H1 (cell line): Measurements from ENCODE around the gene VSTM4. TPM values are rescaled to one million over a fixed set of nuclear protein-coding genes. Genes with fewer than 3 reads are reported as not detected.
A peak's percentile ranks its signal among the peaks of the same experiment; 100 is the strongest.

ENCODE experiments used
- CTCF ChIA-PET: fragments of 300-600 bp; sonication (Branson Sonifier 250); formaldehyde crosslinking; loops from one replicate; lab custom pipeline; 2021; ENCODE audit not compliant: partially characterized antibody; lab: Charles Lee
- POLR2A ChIA-PET: fragments of 300-600 bp; sonication (Branson Sonifier 250); formaldehyde crosslinking; loops from one replicate; lab custom pipeline; 2021; ENCODE audit warnings: inconsistent platforms; ENCODE audit not compliant: partially characterized antibody; lab: Charles Lee
- DNase-seq, 2 experiments: peaks; one replicate each; pipeline versions ENCODE4 v3.0.0 to v3.0.0-alpha.2; 2010 to 2022; ENCODE audit warnings: low spot score in 2 of 2, low read depth in 1 of 2, mixed read lengths in 1 of 2
- FAIRE-seq: peaks from 2 replicates; lab custom pipeline; 2011; peaks lifted over from hg19 to GRCh38; lab: Jason Lieb, UNC
- H2AFZ ChIP-seq: 2 replicates; pipeline ENCODE4 v1.8.1; 2012; ENCODE audit warnings: low read length, inconsistent platforms
- H2AK5ac ChIP-seq: 2 replicates; pipeline ENCODE4 v1.6.1; 2013; ENCODE audit warnings: low read depth, low read length
- H2BK120ac ChIP-seq: replicated peaks from 2 replicates; pipeline ENCODE3; 2013; ENCODE audit warnings: low read depth, low read length, inconsistent platforms
- H2BK12ac ChIP-seq: 2 replicates; pipeline ENCODE4 v1.6.1; 2013; ENCODE audit warnings: low read depth, low read length
- H2BK15ac ChIP-seq: 2 replicates; pipeline ENCODE4 v1.6.1; 2013; ENCODE audit warnings: low read length
- H2BK20ac ChIP-seq: 2 replicates; pipeline ENCODE4 v1.6.1; 2013; ENCODE audit warnings: low read length
- H2BK5ac ChIP-seq: 2 replicates; pipeline ENCODE4 v1.6.1; 2013; ENCODE audit warnings: low read depth, low read length
- H3K14ac ChIP-seq: 2 replicates; pipeline ENCODE4 v1.6.1; 2013; ENCODE audit warnings: inconsistent platforms; ENCODE audit not compliant: insufficient read length
- H3K18ac ChIP-seq: 2 replicates; pipeline ENCODE4 v1.6.1; 2013; ENCODE audit warnings: low read length; ENCODE audit errors: extremely low read depth
- H3K23ac ChIP-seq: 2 replicates; pipeline ENCODE4 v1.6.1; 2013; ENCODE audit warnings: inconsistent platforms; ENCODE audit not compliant: insufficient read length
- H3K23me2 ChIP-seq: 2 replicates; pipeline ENCODE4 v1.6.1; 2013; ENCODE audit warnings: low read depth, low read length
- H3K27ac ChIP-seq: 2 replicates; pipeline ENCODE4 v1.6.1; 2011; ENCODE audit warnings: low read depth, low read length, inconsistent platforms
- H3K27me3 ChIP-seq, 4 experiments: replicated peaks in 1 of 4; 1 replicate in 1 of 4; 2 replicates in 3 of 4; pipeline versions ENCODE4 v1.6.1 to v1.8.1; 2011 to 2013; ENCODE audit warnings: low read length in 3 of 4, mild to moderate bottlenecking in 3 of 4, inconsistent platforms in 2 of 4, mixed read lengths in 2 of 4, moderate library complexity in 1 of 4; ENCODE audit not compliant: control insufficient read depth in 3 of 4, insufficient read depth in 3 of 4; ENCODE audit errors: extremely low read depth in 1 of 4
- H3K36me3 ChIP-seq, 4 experiments: 2 replicates each; pipeline versions ENCODE4 v1.6.1 to v1.8.1; 2011 to 2013; ENCODE audit warnings: mild to moderate bottlenecking in 4 of 4, low read length in 3 of 4, moderate library complexity in 2 of 4, control low read depth in 1 of 4, inconsistent platforms in 1 of 4; ENCODE audit not compliant: insufficient read depth in 4 of 4, control insufficient read depth in 2 of 4
- H3K4ac ChIP-seq: replicated peaks from 2 replicates; pipeline ENCODE3; 2013; ENCODE audit warnings: low read length, low read depth, mixed read lengths, inconsistent platforms; ENCODE audit not compliant: insufficient read length
- H3K4me1 ChIP-seq, 4 experiments: replicated peaks in 1 of 4; 1 replicate in 1 of 4; 2 replicates in 3 of 4; pipeline versions ENCODE4 v1.6.1 to v1.8.1; 2011 to 2013; ENCODE audit warnings: low read length in 3 of 4, inconsistent platforms in 2 of 4, mixed read lengths in 1 of 4; ENCODE audit not compliant: insufficient read depth in 4 of 4, control insufficient read depth in 3 of 4
- H3K4me2 ChIP-seq, 2 experiments: 2 replicates each; pipeline versions ENCODE4 v1.6.1 to v1.8.1; 2011 to 2013; ENCODE audit warnings: low read depth in 2 of 2, low read length in 2 of 2, control low read depth in 1 of 2, inconsistent platforms in 1 of 2, mild to moderate bottlenecking in 1 of 2; ENCODE audit not compliant: insufficient read depth in 1 of 2
- H3K4me3 ChIP-seq, 4 experiments: fragments of 200-600, 300-600 bp in 1 of 4; sonication (generic), shearing (Covaris generic), sonication (Bioruptor Twin) in 1 of 4; 2 replicates each; pipeline versions ENCODE4 v1.5.1 to v1.8.1; 2011 to 2016; ENCODE audit warnings: low read length in 4 of 4, low read depth in 3 of 4, control low read depth in 2 of 4, inconsistent platforms in 2 of 4, mild to moderate bottlenecking in 2 of 4, mixed read lengths in 1 of 4, moderate library complexity in 1 of 4; ENCODE audit not compliant: insufficient read depth in 2 of 4; ENCODE audit errors: extremely low read depth in 1 of 4
- H3K56ac ChIP-seq: replicated peaks from 2 replicates; pipeline ENCODE3; 2013; ENCODE audit warnings: low read depth, mild to moderate bottlenecking, mixed read lengths, low read length, inconsistent platforms; ENCODE audit not compliant: insufficient read length
- H3K79me1 ChIP-seq: 2 replicates; pipeline ENCODE4 v1.6.1; 2013; ENCODE audit warnings: low read depth, low read length, control low read depth
- H3K79me2 ChIP-seq, 2 experiments: 2 replicates each; pipeline versions ENCODE4 v1.6.1 to v1.8.1; 2012 to 2013; ENCODE audit warnings: low read length in 2 of 2, mild to moderate bottlenecking in 2 of 2, inconsistent platforms in 1 of 2; ENCODE audit not compliant: insufficient read depth in 2 of 2, control insufficient read depth in 1 of 2
- H3K9ac ChIP-seq, 4 experiments: replicated peaks in 1 of 4; 1 replicate in 1 of 4; 2 replicates in 3 of 4; pipeline versions ENCODE4 v1.6.1 to v1.8.1; 2011 to 2013; ENCODE audit warnings: low read depth in 3 of 4, low read length in 3 of 4, control low read depth in 2 of 4, mild to moderate bottlenecking in 2 of 4, moderate library complexity in 2 of 4, inconsistent platforms in 1 of 4; ENCODE audit errors: extremely low read depth in 1 of 4
- H3K9me3 ChIP-seq, 2 experiments: 2 replicates each; pipeline versions ENCODE4 v1.6.1 to v1.8.1; 2012 to 2013; ENCODE audit warnings: mild to moderate bottlenecking in 2 of 2, moderate library complexity in 2 of 2, control low read depth in 1 of 2, inconsistent platforms in 1 of 2, low read depth in 1 of 2, low read length in 1 of 2, mixed read lengths in 1 of 2; ENCODE audit not compliant: insufficient read depth in 2 of 2
- H4K20me1 ChIP-seq, 2 experiments: replicated peaks in 1 of 2; 2 replicates each; pipeline versions ENCODE3 to v1.8.1; 2011 to 2013; ENCODE audit warnings: inconsistent platforms in 2 of 2, low read length in 2 of 2, mild to moderate bottlenecking in 1 of 2; ENCODE audit not compliant: insufficient read depth in 2 of 2, control insufficient read depth in 1 of 2
- H4K5ac ChIP-seq: 2 replicates; pipeline ENCODE4 v1.6.1; 2013; ENCODE audit warnings: low read length, low read depth, mixed read lengths, inconsistent platforms; ENCODE audit not compliant: insufficient read length
- H4K8ac ChIP-seq: 2 replicates; pipeline ENCODE4 v1.8.0; 2013; ENCODE audit warnings: mild to moderate bottlenecking, moderate library complexity, low read length, inconsistent platforms; ENCODE audit not compliant: insufficient read depth; ENCODE audit errors: extremely low read depth
- H4K91ac ChIP-seq: replicated peaks from 2 replicates; pipeline ENCODE3; 2013; ENCODE audit warnings: low read length, mixed read lengths, inconsistent platforms; ENCODE audit not compliant: insufficient read length
- BCL11A ChIP-seq, 2 experiments: IDR thresholded peaks; one replicate each; pipeline ENCODE4 v1.6.1; 2011; ENCODE audit warnings: low read depth in 2 of 2, low read length in 2 of 2, mild to moderate bottlenecking in 2 of 2
- CTBP2 ChIP-seq: IDR thresholded peaks from 2 replicates; pipeline ENCODE4 v1.7.0; 2011; ENCODE audit warnings: borderline replicate concordance, mild to moderate bottlenecking, moderate library complexity, mixed read lengths, low read length; ENCODE audit not compliant: insufficient read depth, insufficient read length
- HDAC2 ChIP-seq, 2 experiments: fragments of 300-600 bp in 1 of 2; sonication (generic) in 1 of 2; IDR thresholded peaks; 2 replicates each; pipeline ENCODE4 v1.6.1; 2011 to 2012; ENCODE audit warnings: low read depth in 2 of 2, low read length in 2 of 2, mild to moderate bottlenecking in 2 of 2, moderate library complexity in 2 of 2, borderline replicate concordance in 1 of 2, inconsistent platforms in 1 of 2
- JUND ChIP-seq: IDR thresholded peaks from 2 replicates; pipeline ENCODE4 v1.6.1; 2011; ENCODE audit warnings: mild to moderate bottlenecking, improper control_type of control experiment, low read length
- KDM4A ChIP-seq: IDR thresholded peaks from one replicate; pipeline ENCODE4 v1.7.1; 2012; ENCODE audit warnings: low read depth, mild to moderate bottlenecking, moderate library complexity, low read length, inconsistent platforms; ENCODE audit not compliant: severe bottlenecking
- NANOG ChIP-seq: IDR thresholded peaks from 2 replicates; pipeline ENCODE4 v1.6.1; 2011; ENCODE audit warnings: low read length, low read depth, mild to moderate bottlenecking, inconsistent platforms; ENCODE audit not compliant: insufficient read depth, poor library complexity, severe bottlenecking
- RBBP5 ChIP-seq: IDR thresholded peaks from 2 replicates; pipeline ENCODE4 v1.7.1; 2012; ENCODE audit warnings: low read depth, mild to moderate bottlenecking, inconsistent platforms, low read length, moderate library complexity, borderline replicate concordance
- TEAD4 ChIP-seq: IDR thresholded peaks from 2 replicates; pipeline ENCODE4 v1.6.1; 2012; ENCODE audit warnings: low read depth, low read length, inconsistent platforms, mixed read lengths
- WGBS, 2 experiments: shearing (Covaris generic) in 1 of 2; methylation state at CpG; one replicate each; pipeline versions ENCODE4 v1.1.6 to v1.1.7; 2013 to 2015; ENCODE audit warnings: low lambda C conversion rate in 2 of 2, mixed read lengths in 2 of 2, inconsistent platforms in 1 of 2, low coverage in 1 of 2, missing lambda C conversion rate in 1 of 2; ENCODE audit not compliant: insufficient replicate concordance in 2 of 2, insufficient coverage in 1 of 2, insufficient read length in 1 of 2; ENCODE audit errors: extremely low coverage in 1 of 2, missing lambda C conversion rate in 1 of 2; 5-methylcytosine and 5-hydroxymethylcytosine counted together
- polyA plus RNA-seq, 7 experiments: library from polyadenylated mRNA; depleted of rRNA in 3 of 7; stranded (reverse) in 5 of 7; unstranded in 2 of 7; fragments of >200 nt in 5 of 7; fragments of 200-250 nt in 2 of 7; gene quantifications; 1 replicate in 5 of 7; 2 replicates in 1 of 7; 4 replicates in 1 of 7; pipeline versions ENCODE4 v1.2.1 to v1.2.3, GENCODE V29; 2011 to 2013; ENCODE audit warnings: missing spikeins in 2 of 7, mixed read lengths in 2 of 7
- total RNA-seq: library from RNA; stranded (reverse); fragmentation: NEBNext Ultra II Directional; extraction: Animal tissue kit (Norgen Biotek cat#: 25700); gene quantifications from 2 replicates; pipeline ENCODE4 v1.2.1, GENCODE V29; 2021
- TF ChIP-seq, protein P1 (sequence below): IDR thresholded peaks from 2 replicates; pipeline ENCODE4 v1.6.1; 2012; ENCODE audit warnings: inconsistent platforms

VSTM4 gene
- total and polyA plus RNA-seq, 2 of the 8 experiments (the other 6 are each of a cell fraction or from before 2014, with no cell fraction given), result 0.48 to 0.73 TPM

DNA sequence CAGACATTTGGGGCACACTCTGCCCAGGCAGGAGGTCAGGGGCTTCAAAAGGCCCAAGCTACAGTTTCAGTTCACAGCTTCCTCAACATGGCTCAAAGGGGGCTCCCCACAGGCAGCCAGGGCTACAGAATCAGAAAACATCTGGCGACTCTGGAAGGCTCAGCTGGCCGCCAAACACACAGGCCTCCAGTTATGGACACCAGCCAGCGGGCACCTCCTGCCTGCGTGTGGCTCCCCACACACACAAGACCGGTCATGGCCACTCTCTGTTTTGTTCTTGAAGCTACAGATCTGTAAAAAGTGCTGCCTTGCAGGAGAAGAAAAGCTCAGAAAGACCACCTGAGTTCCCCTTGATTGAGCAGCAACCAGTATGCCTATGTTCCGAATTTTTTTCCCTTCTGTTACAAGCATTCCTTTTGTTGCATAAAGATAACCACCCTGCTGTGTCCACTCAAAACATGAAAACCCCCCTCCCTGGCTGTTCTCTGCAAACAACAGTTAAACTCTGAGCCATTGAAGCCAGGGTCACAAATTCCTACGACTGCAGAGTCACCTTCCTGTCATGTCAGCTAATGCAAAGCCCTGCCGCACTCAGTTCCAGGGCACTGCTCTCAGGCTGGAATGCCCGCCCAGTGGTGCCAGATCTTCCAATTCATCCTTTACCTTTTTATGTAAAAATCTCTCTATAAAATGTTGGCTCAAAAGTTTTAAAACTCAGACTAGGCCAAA lies 33.6 kb downstream of the VSTM4 start:
- Histone ChIP-seq H4K8ac (no peak overlapping the region), H3K18ac (peak overlapping the region; percentile 43; the same call in 1 of the 2 replicates), H4K91ac (no peak overlapping the region), H3K27ac (no peak overlapping the region), H3K79me1 (no peaks in the 10 kb centered on the region), H3K9ac (no peak overlapping the region; a peak in 1 of 7 replicates), H2AFZ (no peak overlapping the region), H2BK5ac (peak overlapping the region; percentile 41; the same call in 1 of the 2 replicates), H2AK5ac (peak overlapping the region; percentile 95; the same call in 1 of the 2 replicates), H3K79me2 (no peaks in the 10 kb centered on the region), H3K56ac (no peak overlapping the region), H3K4me1 (peaks cover 2 to 13% (median 3%) of the 10 kb centered on the region in 4 experiments), H3K23ac (no peak overlapping the region), H2BK20ac (no peak overlapping the region), H3K9me3 (peaks cover 0 to 5% of the 10 kb centered on the region in 2 experiments; a peak in 1 of 4 replicates), H4K20me1 (no peaks in the 10 kb centered on the region), H4K5ac (no peak overlapping the region), H3K4me3 (no peak overlapping the region; a peak in 1 of 8 replicates), H3K14ac (no peak overlapping the region), H3K4me2 (peak overlapping the region; percentile 34 to 37; a peak in 3 of 4 replicates), H3K36me3 (no peaks in the 10 kb centered on the region), H2BK120ac (no peak overlapping the region), H2BK12ac (peak overlapping the region; percentile 85; the same call in 1 of the 2 replicates), H3K4ac (no peak overlapping the region), H3K27me3 (no peaks in the 10 kb centered on the region; a peak in 3 of 7 replicates), H2BK15ac (peak overlapping the region; percentile 61; the same call in 1 of the 2 replicates), H3K23me2 (no peaks in the 10 kb centered on the region)
- WGBS, 2 experiments, result 56% methylated on average over 9 of the region's 9 CpGs; no CpG with 5 or more reads in 1 of the 2 experiments
- DNase-seq, result peak in 1 of 2 experiments; percentile 50
- ChIA-PET CTCF (interaction anchor here (0.6 to 3.1 kb wide), 5 partner anchors 38 to 735 kb away, joined by 3 to 12 read pairs (median 3); no protein-coding TSS in a partner anchor), POLR2A (no interaction called here)
- no peak for FAIRE-seq
- no peak for TF ChIP-seq JUND
- TF ChIP-seq NANOG, result peak; percentile 42
- 0 out of 4 replicates have a peak, but pooled peaks of 1 of the 2 experiments have one; percentile 40 for TF ChIP-seq HDAC2 (IDR thresholded peaks at IDR 0.05; ENCODE audit: borderline replicate concordance in 1 of 2, low read depth in 2 of 2, low read length in 2 of 2)
- TF ChIP-seq RBBP5, result 0 out of 2 replicates have a peak, but pooled peaks have one; percentile 34
- peak; percentile 27 for TF ChIP-seq KDM4A
- no peak for TF ChIP-seq BCL11A (IDR thresholded peaks at IDR 0.05; ENCODE audit: low read depth in 2 of 2, low read length in 2 of 2)
- 0 out of 2 replicates have a peak, but pooled peaks have one; percentile 2 for TF ChIP-seq TEAD4
- TF ChIP-seq CTBP2, result peak; percentile 63
- TF ChIP-seq, protein P1, sequence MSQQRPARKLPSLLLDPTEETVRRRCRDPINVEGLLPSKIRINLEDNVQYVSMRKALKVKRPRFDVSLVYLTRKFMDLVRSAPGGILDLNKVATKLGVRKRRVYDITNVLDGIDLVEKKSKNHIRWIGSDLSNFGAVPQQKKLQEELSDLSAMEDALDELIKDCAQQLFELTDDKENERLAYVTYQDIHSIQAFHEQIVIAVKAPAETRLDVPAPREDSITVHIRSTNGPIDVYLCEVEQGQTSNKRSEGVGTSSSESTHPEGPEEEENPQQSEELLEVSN, result 0 out of 2 replicates have a peak, but pooled peaks have one; percentile 47
